NB4 (cell line): ENCODE data around the gene LINGO3.

Source experiments
- CTCF ChIP-seq: IDR thresholded peaks from one replicate; pipeline ENCODE4 v1.5.1; 2012; ENCODE audit warnings: low read depth, low read length
- MYC ChIP-seq: IDR thresholded peaks from 2 replicates; pipeline ENCODE4 v1.6.1; 2011; ENCODE audit warnings: low read depth, low read length

- TF ChIP-seq CTCF (peak; percentile 17), MYC (no peak)
Measured at GRCh38 chr19:2274931-2275535, 32.9 kb downstream of the LINGO3 start.
